Colon (tissue), 2 donors: ENCODE data around the gene JMJD8.
"Not testable (repeated sequence)": the region's sequence is repeated elsewhere in the genome, so short reads cannot be mapped to it uniquely, and the experiment has no call there.

Source experiments
- FAIRE-seq: peaks from 2 replicates; lab custom pipeline; 2012; peaks lifted over from hg19 to GRCh38; lab: Jason Lieb, UNC
- donor health status: control.
- donor health status: control.

JMJD8 gene

GRCh38 chr16:722835-723633 lies 38.9 kb upstream of the JMJD8 start:
- no peak for FAIRE-seq

DNA sequence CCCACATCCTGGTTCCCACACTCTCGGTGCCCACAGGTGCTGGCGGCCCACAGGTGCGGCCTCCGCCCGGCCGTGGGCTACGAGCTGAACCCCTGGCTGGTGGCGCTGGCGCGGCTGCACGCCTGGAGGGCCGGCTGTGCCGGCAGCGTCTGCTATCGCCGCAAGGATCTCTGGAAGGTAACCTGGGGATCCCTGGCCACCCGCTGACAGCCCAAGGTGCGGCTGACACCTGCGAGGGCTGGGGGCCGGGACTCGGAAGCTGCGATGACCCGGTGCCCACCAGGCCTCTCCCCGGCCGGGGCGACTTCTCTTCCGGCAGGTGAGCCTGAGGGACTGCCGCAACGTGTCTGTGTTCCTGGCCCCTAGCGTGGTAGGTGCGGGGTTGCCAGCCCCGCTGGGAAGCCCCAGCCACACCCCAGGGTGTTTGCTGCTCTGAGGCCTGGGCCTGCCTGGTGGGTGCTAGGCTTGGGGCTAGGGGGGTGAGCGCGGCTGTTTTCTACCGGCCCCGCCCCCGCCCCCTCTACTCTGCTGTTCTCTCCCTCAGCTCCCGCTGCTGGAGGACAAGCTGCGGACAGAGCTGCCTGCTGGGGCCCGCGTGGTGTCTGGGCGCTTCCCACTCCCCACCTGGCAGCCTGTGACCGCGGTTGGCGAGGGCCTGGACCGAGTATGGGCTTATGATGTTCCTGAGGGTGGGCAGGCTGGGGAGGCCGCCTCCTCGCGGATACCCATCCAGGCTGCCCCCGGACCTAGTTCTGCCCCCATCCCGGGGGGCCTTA lies 37.8 kb upstream of the JMJD8 start:
- FAIRE-seq, result no peak

DNA sequence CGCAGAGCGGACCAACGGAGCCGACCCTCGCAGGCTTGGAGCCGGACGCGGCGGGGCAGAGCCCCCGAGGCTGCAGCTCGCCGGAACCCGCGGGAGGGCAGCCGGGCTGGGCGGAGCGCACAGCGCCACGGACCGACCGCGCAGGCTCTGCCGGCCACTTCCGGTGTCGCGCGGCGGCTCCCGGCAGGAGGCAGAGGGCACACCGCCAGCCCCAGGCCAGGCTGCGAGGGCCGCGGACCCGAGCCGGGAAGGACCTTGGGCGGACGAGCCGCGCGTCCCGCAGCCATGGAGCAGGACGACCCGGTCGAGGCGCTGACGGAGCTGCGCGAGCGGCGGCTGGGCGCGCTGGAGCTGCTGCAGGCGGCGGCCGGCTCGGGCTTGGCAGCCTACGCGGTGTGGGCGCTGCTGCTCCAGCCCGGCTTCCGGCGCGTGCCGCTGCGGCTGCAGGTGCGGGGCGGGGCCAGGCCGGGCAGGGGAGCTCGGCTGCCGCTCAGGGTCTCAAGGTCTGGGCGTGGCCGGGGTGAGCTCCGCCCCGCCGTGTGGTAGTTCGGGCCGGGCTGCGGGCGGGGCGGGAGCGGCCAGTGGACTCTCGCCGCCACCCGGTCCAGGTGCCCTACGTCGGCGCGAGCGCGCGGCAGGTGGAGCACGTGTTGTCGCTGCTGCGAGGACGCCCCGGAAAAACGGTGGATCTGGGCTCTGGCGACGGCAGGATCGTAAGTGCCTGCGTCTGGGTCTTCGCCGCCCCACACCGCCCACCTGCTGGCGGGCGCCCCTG lies 37.0 kb upstream of the JMJD8 start, which contains the start of gene ANTKMT:
Gene ANTKMT, plus strand, starts transcription at position 157 of the 775 bp plus-strand sequence. Its CDS starts 129 bp downstream, at position 286.
- no peak for FAIRE-seq

DNA sequence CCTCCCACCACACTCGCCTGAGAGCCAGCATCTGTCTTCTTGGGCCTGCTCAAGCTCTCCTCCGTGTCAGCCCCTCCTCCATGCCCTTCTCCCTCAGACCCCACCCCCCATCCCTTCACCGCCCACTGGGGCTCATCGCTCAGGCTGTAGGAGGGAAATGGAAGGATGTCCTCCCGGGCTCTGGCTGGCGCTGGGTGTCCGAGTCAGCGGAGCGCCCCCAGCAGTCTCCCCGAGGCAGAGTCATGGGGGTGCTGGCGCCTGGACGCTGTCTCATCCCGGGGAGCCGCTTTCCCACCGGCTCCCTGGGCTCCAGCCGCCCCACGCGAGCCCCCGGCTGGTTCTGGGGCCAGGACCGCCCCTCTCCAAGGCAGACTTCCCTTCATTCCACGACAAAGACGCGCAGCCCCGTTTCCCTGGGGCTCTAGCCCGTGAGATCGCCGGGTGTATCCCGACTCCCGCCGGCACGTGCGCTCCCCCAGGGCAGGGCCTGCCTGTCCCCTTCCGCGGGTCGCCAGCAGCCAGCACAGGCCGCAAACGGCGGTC lies 36.4 kb upstream of the JMJD8 start:
- FAIRE-seq, result no peak

DNA sequence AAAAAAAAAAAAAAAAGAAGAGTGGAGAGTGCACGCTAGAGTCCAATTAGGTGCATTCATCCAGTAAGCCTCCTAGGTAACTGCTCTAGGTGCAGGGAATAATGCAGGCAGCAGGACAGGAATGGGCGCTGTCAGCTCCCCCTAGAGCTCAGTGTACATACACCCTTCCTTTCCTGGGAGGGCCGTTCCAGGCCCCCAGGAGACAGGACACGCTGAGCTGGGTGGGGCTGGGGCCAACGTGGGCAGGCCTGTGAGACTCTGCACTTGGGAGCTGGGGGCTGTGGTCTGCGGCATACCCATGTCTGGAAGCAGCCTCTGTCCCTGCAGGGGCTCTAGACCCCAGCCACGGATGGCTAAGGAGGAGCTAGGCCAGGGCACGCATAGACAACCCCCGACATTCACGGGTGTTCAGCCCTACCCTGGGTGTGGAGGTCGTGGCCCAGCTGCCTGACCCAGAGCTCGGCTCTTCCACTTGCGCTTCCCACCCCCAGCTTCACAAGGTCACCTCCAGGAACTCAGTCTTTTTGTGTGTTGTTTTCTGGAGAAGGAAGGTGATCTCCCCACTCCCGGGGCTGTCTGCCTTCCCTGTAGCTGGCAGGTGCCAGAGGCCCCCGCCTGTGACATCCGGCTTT lies 35.8 kb upstream of the JMJD8 start:
- FAIRE-seq, result no peak

- FAIRE-seq, result no peak
Observed at GRCh38 chr16:718922-719321, 34.8 kb upstream of the JMJD8 start.

- FAIRE-seq, result no peak
Observed at GRCh38 chr16:718389-718788, 34.3 kb upstream of the JMJD8 start.

DNA sequence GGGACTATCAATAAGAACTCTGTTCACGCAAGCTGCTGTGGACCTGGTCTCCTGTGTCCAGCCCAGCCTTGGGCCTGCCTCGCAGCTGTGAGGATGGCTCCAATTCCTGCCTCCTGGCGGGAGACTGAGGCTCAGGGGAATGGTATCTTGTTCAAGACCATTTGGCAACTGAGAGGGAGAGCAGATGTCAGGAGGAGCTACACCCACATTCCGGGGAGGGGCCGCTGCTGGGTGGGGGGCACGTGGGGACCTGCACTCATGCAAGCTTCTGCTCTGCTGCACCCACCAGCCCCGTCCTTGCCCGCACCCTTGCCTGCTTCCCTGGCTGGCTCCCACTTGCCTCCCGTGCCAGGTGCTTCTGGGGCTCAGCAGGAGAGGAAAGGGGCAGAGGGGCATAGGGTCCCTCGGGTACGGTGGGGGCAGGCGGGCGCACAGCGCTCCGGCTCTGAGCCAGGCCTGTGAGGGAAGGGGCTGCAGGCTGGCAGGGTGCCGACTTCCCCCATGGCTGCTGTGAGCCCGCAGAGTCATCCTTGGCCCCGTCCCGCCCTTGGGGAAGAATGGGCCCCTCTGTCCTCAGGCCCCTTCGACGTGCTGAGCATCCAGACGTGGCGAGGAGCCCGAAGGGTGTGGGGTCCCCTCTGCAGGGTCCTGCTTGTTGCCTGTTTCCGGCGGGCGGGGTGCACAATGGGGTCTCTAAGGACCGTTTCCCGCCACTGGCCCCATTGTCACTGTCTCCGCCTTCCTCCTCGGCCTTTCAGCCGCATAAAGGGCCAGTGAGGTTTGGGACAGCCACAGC lies 33.5 kb upstream of the JMJD8 start:
- no peak for FAIRE-seq

DNA sequence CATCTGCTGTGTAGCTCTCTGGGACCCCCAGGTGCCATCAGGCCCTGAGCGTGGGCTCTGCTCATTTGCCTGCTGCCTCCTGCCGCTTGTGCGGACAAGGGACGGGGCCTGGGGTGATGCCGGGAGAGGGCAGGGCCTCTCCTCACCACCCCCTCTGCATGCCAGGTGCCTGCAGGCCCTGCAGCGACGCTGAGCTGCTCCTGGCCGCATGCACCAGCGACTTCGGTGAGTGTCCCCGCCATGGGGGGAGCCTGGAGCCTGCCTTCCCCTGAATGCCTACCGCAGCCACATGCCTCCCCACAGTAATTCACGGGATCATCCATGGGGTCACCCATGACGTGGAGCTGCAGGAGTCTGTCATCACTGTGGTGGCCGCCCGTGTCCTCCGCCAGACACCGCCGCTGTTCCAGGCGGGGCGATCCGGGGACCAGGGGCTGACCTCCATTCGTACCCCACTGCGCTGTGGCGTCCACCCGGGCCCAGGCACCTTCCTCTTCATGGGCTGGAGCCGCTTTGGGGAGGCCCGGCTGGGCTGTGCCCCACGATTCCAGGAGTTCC lies 32.7 kb upstream of the JMJD8 start:
- FAIRE-seq, result no peak

- FAIRE-seq, result no peak
Observed at GRCh38 chr16:716200-716568, 32.0 kb upstream of the JMJD8 start.

DNA sequence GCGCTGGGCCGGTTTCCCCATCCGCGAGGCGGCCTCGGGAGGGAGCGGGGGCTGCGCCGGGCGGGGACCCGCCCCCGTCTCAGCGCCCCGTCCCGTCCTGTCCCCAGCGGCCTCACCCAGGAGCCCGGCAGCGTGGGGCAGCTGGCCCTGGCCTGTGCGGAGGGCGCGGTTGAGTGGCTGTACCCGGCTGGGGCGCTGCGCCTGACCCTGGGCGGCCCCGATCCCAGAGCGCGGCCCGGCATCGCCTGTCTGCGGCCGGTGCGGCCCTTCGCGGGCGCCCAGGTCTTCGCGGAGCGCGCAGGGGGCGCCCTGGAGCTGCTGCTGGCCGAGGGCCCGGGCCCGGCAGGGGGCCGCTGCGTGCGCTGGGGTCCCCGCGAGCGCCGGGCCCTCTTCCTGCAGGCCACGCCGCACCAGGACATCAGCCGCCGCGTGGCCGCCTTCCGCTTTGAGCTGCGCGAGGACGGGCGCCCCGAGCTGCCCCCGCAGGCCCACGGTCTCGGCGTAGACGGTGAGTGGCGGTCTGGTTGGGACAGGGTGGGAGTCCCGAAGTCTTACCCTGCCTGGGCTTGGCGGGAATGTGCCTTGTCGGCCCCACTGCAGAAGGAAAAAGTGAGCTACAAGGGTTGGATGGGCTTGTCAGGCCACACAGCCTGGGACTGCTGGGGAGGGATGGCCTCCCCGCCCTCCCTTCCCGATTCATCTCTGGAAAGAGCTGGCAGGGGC lies 31.5 kb upstream of the JMJD8 start:
- no peak for FAIRE-seq

GRCh38 chr16:714558-715476 lies 30.7 kb upstream of the JMJD8 start, which contains the start of gene METRN:
TSS of gene METRN (plus strand) at chr16:715118. CDS start at chr16:715290, 172 bp downstream.
- FAIRE-seq, result no peak

GRCh38 chr16:714079-714478 lies 29.9 kb upstream of the JMJD8 start:
- FAIRE-seq, result no peak

DNA sequence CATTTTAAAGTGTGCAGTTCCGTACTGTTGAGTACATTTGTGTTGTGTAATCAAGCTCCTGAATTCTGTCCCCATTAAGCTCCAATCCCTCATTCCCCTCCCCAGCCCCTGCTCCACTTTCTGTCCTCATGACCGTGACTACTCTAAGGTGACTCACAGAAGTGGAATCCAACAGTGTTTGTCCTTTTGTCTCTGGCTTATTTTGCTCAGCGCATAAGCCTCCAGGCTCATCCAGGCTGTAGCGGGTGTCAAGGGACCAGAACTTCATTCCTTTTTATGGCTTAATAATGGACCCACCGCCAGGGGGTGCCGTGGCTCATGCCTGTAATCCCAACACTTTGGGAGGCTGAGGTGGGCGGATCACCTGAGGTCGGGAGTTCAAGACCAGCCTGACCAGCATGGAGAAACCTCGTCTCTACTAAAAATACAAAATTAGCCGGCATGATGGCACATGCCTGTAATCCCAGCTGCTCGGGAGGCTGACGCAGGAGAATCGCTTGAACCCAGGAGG lies 28.7 kb upstream of the JMJD8 start:
- not testable (repeated sequence) for FAIRE-seq

DNA sequence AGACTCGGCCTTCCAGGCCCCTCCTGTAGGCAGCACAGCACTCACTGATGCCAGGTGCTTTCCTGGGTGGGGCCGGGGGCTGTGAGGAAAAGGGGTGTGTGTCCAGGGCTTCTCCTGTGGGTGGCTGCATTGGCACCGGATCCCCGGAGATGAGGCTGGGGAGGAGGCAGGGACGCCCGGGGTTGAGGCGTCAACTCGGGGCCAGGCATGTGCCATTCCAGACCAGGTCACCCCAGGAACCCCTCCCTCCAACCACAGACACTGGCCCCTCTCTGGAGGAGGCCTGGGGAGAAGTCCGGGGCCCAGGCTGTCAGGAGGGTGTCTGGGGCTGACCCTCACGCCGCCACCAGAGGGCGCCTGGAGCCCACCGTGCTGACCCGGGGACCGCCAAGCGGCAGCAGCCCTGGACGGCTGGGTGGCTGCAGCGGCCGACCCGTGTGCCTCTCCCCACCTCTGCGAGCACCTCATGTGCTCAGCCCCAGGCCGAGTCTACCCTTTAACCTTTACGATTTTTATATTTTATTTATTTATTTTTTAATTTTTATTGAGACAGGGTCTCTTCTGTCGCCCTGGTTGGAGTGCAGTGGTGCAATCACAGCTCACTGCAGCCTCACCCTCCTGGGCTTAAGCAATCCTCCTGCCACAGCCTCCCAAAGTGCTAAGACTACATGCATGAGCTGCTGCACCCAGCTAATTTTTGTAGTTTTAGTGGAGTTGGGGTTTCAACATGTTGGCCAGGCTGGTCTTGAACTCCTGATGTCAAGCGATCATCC lies 27.6 kb upstream of the JMJD8 start:
- no peak for FAIRE-seq

GRCh38 chr16:711084-711483 lies 26.9 kb upstream of the JMJD8 start:
- FAIRE-seq, result no peak

DNA sequence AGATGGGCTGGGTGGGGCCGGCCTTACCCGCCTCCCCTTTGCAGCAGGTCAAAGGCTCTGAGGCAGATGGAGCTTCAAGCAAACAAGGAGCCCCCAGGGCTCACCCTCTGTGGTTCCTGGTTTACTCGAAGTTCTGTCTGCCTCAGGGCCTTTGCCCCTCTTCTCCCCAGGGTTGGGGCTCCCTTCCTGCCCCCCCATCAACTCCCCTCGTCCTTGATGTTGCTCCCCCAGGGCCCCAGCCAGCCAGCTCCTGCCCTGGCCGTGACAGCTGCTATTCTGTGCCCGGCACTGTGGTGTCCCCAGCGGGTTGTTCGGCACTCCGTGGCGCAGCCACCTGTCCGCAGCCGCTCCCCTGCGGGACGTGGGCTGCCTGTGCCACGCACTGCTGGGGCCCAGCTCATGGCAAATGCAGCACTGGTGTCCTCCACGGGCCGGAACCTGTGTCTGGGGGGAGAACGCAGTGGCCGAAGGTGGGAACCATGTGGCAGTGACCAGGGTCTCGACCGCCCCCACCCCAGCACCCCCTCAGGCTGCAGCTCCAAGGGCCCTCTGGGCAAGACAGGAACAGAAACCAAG lies 26.5 kb upstream of the JMJD8 start:
- no peak for FAIRE-seq
